ENCODE data around the gene CYREN.
"Not testable (repeated sequence)": the region's sequence is repeated elsewhere in the genome, so short reads cannot be mapped to it uniquely, and the experiment has no call there.

Gene CYREN

DNA sequence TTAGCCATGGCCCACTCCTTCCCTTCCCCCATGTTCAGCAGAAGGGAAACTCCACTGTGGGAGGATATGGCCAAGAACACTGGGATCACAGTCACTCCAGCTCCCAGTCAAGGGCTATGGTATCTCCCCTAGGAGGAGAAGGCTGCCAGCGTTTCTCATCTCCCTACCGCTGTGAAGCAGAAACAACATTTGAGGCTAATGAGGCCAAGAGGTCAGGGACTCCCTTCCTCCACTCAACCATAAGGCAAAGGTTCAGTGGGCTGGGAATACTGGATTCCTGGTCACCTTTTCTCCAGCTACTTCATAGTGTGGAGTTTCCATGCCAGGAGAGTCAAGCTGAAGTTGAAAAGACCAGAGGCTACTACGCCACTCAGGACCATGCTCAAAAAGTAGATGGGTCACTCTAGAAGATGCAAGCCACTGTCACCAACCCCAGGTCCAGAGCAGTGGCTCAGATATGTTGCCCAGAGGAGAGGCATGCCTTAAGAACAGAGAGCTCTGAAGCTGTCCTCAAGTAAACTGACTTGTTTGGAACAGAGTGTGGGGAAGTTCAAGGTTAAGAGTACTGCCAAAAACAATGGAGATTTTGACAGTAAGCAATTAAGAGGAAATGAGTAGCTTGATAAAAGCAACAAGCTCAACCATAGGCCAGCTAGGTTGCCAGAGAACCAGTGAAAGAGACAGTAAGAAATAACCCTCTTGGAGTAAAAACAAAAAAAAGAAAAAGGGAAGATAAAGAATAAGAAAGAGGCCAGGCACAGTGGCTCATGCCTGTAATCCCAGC lies 26.4 kb downstream of the CYREN start:
- no peaks in the 10 kb centered on the region for H3K9me2 ChIP-seq (replicated peaks; ENCODE audit: control insufficient read depth, low read length)
- H3K27me3 ChIP-seq (ENCODE audit: control insufficient read depth, low read length), result no peaks in the 10 kb centered on the region
- H3K79me2 ChIP-seq (ENCODE audit: control insufficient read depth, low read length), result no peaks in the 10 kb centered on the region
- no peaks in the 10 kb centered on the region for H3K9me3 ChIP-seq (ENCODE audit: control insufficient read depth, insufficient read depth, low read length)
- H3F3A ChIP-seq (ENCODE audit: control insufficient read depth, insufficient read depth), result no peaks in the 10 kb centered on the region
- H3K4me2 ChIP-seq (ENCODE audit: low read length), result no peak overlapping the region
- TF ChIP-seq, protein P1, sequence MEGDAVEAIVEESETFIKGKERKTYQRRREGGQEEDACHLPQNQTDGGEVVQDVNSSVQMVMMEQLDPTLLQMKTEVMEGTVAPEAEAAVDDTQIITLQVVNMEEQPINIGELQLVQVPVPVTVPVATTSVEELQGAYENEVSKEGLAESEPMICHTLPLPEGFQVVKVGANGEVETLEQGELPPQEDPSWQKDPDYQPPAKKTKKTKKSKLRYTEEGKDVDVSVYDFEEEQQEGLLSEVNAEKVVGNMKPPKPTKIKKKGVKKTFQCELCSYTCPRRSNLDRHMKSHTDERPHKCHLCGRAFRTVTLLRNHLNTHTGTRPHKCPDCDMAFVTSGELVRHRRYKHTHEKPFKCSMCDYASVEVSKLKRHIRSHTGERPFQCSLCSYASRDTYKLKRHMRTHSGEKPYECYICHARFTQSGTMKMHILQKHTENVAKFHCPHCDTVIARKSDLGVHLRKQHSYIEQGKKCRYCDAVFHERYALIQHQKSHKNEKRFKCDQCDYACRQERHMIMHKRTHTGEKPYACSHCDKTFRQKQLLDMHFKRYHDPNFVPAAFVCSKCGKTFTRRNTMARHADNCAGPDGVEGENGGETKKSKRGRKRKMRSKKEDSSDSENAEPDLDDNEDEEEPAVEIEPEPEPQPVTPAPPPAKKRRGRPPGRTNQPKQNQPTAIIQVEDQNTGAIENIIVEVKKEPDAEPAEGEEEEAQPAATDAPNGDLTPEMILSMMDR (IDR thresholded peaks at IDR 0.05; ENCODE audit: low read depth, low read length, poor library complexity, severe bottlenecking), result no peak
- no peak for TF ChIP-seq EZH2phosphoT487 (IDR thresholded peaks at IDR 0.05; ENCODE audit: borderline replicate concordance, low read length)
- H3K27ac ChIP-seq (ENCODE audit: low read depth, low read length), result no peak overlapping the region
- H4K20me1 ChIP-seq (ENCODE audit: control insufficient read depth, insufficient read depth, low read depth, low read length), result no peaks in the 10 kb centered on the region
- H3K4me1 ChIP-seq (ENCODE audit: control insufficient read depth, low read length), result peaks cover 20% of the 10 kb centered on the region
- H3K4me3 ChIP-seq (ENCODE audit: low read length), result no peak overlapping the region
- H3K36me3 ChIP-seq (ENCODE audit: control insufficient read depth, low read length), result no peaks in the 10 kb centered on the region

DNA sequence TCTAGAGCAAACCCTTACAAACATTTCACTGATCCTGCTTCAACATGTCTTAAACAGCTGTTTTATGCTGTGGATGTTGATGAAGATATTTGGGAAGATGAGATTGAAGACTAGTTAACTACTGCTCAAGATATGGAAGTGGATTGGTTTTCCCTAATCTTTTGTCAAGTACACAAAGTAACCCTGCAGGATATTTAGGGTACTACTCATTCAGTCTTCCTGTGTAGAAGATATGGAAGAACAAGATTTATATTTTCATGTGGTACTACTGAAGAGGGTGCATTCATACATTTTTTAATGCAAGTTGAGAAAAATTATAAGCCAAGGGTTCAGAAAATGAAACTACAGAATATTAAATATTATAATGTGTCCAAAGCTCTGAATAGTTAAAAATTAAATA lies 40.9 kb downstream of the CYREN start:
- Histone ChIP-seq H3K4me1 (ENCODE audit: control insufficient read depth, low read length) (no peaks in the 10 kb centered on the region), H3K4me3 (ENCODE audit: low read length) (no peak overlapping the region), H3K36me3 (ENCODE audit: control insufficient read depth, low read length) (no peaks in the 10 kb centered on the region), H3K9me3 (ENCODE audit: control insufficient read depth, insufficient read depth, low read length) (0 out of 2 replicates have a peak, but pooled peaks cover 6% of the 10 kb centered on the region), H3F3A (ENCODE audit: control insufficient read depth, insufficient read depth) (no peaks in the 10 kb centered on the region), H3K79me2 (ENCODE audit: control insufficient read depth, low read length) (no peaks in the 10 kb centered on the region), H3K4me2 (ENCODE audit: low read length) (no peak overlapping the region), H3K27me3 (ENCODE audit: control insufficient read depth, low read length) (peaks cover 2% of the 10 kb centered on the region), H3K27ac (ENCODE audit: low read depth, low read length) (no peak overlapping the region), H3K9me2 (replicated peaks; ENCODE audit: control insufficient read depth, low read length) (no peaks in the 10 kb centered on the region), H4K20me1 (ENCODE audit: control insufficient read depth, insufficient read depth, low read depth, low read length) (no peaks in the 10 kb centered on the region)
- TF ChIP-seq, protein P1 (IDR thresholded peaks at IDR 0.05; ENCODE audit: low read depth, low read length, poor library complexity, severe bottlenecking), result peak; percentile 15
- TF ChIP-seq EZH2phosphoT487 (IDR thresholded peaks at IDR 0.05; ENCODE audit: borderline replicate concordance, low read length), result no peak

DNA sequence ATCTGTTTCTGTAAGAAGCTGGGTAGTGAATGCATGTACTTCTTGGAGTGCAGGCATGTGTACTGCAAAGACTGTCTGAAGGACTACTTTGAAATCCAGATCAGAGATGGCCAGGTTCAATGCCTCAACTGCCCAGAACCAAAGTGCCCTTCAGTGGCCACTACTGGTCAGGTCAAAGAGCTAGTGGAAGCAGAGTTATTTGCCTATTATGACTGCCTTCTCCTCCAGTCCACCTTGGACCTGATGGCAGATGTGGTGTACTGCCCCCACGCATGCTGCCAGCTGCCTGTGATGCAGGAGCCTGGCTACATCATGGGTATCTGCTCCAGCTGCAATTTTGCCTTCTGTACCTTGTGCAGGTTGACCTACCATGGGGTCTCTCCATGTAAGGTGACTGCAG lies 41.6 kb downstream of the CYREN start:
- no peak for TF ChIP-seq EZH2phosphoT487 (IDR thresholded peaks at IDR 0.05; ENCODE audit: borderline replicate concordance, low read length)
- TF ChIP-seq, protein P1 (IDR thresholded peaks at IDR 0.05; ENCODE audit: low read depth, low read length, poor library complexity, severe bottlenecking), result no peak
- Histone ChIP-seq H4K20me1 (ENCODE audit: control insufficient read depth, insufficient read depth, low read depth, low read length) (no peaks in the 10 kb centered on the region), H3K9me3 (ENCODE audit: control insufficient read depth, insufficient read depth, low read length) (peaks cover 6% of the 10 kb centered on the region; the same call in 1 of the 2 replicates), H3F3A (ENCODE audit: control insufficient read depth, insufficient read depth) (no peaks in the 10 kb centered on the region), H3K4me2 (ENCODE audit: low read length) (no peak overlapping the region), H3K4me3 (ENCODE audit: low read length) (no peak overlapping the region), H3K9me2 (replicated peaks; ENCODE audit: control insufficient read depth, low read length) (no peaks in the 10 kb centered on the region), H3K79me2 (ENCODE audit: control insufficient read depth, low read length) (no peaks in the 10 kb centered on the region), H3K27me3 (ENCODE audit: control insufficient read depth, low read length) (peaks cover 3% of the 10 kb centered on the region), H3K27ac (ENCODE audit: low read depth, low read length) (no peak overlapping the region), H3K4me1 (ENCODE audit: control insufficient read depth, low read length) (no peaks in the 10 kb centered on the region), H3K36me3 (ENCODE audit: control insufficient read depth, low read length) (no peaks in the 10 kb centered on the region)

DNA sequence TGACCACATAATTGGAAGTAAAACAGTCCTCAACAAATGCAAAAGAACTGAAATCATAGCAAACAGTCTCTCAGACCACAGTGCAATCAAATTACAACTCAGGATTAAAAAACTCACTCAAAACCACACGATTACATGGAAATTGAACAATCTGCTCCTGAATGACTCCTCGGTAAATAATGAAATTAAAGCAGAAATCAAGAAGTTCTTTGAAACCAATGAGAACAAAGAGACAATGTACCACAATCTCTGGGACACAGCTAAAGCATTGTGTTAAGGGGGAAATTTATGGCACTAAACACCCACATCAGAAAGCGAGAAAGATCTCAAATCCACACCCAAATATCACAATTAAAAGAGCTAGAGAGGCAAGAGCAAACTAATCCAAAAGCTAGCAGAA lies 45.9 kb downstream of the CYREN start:
- H3K4me2 ChIP-seq (ENCODE audit: low read length); H3K36me3 ChIP-seq (ENCODE audit: control insufficient read depth, low read length); H4K20me1 ChIP-seq (ENCODE audit: control insufficient read depth, insufficient read depth, low read depth, low read length); H3F3A ChIP-seq (ENCODE audit: control insufficient read depth, insufficient read depth); H3K4me3 ChIP-seq (ENCODE audit: low read length); H3K79me2 ChIP-seq (ENCODE audit: control insufficient read depth, low read length); H3K9me2 ChIP-seq (replicated peaks; ENCODE audit: control insufficient read depth, low read length); H3K27ac ChIP-seq (ENCODE audit: low read depth, low read length); H3K9me3 ChIP-seq (ENCODE audit: control insufficient read depth, insufficient read depth, low read length); H3K27me3 ChIP-seq (ENCODE audit: control insufficient read depth, low read length); H3K4me1 ChIP-seq (ENCODE audit: control insufficient read depth, low read length): not testable (repeated sequence)
